Cardiac fibroblast (primary cell): ENCODE measurements around the gene CACHD1.

Experiments used
- DNase-seq, 2 donors: peaks; one replicate each; pipeline versions ENCODE4 v3.0.0 to v3.0.0-alpha.2; 2010; ENCODE audit warnings: low read depth in 2 of 2
- H3K4me3 ChIP-seq, 2 donors: replicated peaks in 1 of 2; 1 replicate in 1 of 2; 2 replicates in 1 of 2; pipeline ENCODE4 v1.5.1; 2011; ENCODE audit warnings: low read depth in 2 of 2, low read length in 2 of 2, mild to moderate bottlenecking in 2 of 2, moderate library complexity in 1 of 2
- CTCF ChIP-seq: IDR thresholded peaks from one replicate; pipeline ENCODE4 v1.5.1; 2011; ENCODE audit warnings: low read depth, mild to moderate bottlenecking, low read length, inconsistent platforms

Gene CACHD1

GRCh38 chr1:64499966-64500365 is 30.0 kb downstream of the CACHD1 start:
- no peak overlapping the region for H3K4me3 ChIP-seq
- no peak for TF ChIP-seq CTCF
- DNase-seq = no peak

DNA sequence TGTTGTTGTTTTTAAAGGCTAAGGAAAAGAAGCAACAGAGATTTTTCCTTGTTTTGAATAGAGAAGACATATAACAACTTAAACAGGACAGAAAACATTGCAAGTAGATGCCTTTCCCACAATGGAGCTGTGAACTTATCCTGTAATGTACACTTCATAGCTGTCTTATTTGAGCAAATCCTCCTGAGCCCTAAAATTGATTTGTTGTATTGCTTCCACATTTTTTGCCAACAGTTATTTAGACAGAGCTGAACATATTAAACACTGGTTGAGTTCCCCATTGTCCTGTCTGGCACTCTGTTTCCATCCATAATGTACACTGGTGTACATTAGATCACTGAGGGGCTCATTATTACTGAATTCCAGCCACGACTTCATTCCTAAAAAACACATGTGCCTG is 32.2 kb downstream of the CACHD1 start:
- TF ChIP-seq CTCF = no peak
- DNase-seq = no peak
- no peak overlapping the region for H3K4me3 ChIP-seq

GRCh38 chr1:64502931-64503330 is 33.0 kb downstream of the CACHD1 start:
- H3K4me3 ChIP-seq = no peak overlapping the region
- no peak for DNase-seq
- TF ChIP-seq CTCF = no peak

DNA sequence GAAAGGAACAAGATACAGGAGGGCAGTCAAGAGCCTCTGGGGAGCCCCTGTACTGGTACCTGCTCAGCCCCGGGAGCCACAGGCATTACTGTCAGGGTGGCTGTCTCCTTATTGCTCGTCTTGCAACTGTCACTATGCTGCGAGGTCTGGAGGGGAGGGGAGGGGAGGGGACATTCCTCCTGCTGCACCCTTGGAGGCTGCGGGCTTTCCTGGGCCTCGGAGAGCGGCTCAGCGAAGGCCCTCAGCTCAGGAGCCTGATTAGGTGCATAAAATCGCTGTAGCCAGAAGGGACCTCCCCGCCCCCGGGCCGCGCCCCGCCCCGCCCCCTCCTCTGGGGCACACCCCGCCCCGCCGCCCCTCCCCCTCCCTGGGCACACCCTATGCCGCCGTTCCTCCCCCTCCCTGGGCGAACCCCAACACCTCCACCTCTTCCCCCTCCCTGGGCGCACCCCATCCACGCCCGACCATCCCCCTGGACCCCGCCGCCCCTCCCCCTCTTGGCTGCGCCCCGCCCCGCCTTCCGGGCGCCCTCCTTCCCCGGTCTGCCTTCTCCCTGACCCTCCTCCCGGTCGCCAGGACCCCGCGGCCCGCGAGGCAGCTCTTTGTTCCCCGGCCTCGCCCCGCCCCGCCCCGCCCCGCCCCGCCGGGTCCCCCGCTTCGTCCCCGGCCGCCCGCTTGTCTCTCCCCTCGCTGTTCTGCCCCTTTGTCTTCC is 35.5 kb downstream of the CACHD1 start:
- no peak for DNase-seq
- no peak for TF ChIP-seq CTCF
- peak overlapping the region; percentile 26 to 54 for H3K4me3 ChIP-seq

DNA sequence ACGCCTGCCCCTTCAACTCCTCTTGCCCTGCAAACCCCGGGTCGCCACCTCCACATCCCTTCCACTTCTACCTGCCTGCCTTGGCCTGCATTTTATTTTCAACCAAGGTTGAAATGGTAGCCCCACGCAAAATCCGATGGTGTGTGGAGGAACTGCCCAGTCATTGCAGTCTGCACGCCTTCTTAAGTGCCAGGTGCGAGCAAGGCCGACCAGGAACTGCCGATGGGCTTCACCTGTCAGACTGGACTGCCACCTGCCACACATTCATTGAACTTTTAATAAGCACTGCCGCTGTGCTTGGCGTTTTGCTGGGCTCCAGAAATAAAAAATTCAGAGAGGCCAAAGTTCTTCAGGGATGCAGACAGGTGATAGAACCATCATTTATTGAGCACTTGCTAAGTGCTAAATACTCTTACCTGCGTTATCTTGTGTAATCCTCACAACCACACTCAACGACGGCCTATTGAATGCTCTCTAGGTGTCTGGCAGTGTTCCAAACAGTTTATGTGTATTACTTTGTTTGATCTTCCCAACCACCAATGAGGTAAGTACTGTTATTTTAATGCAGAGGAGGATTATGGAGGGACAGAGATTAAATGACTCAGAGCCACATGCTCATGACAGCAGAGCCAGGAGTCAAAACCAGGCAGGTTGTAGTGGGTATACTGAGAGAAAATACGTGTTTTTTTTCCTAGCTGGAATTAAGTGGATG is 36.2 kb downstream of the CACHD1 start:
- H3K4me3 ChIP-seq = peak overlapping the region; percentile 16 to 26
- DNase-seq = no peak
- TF ChIP-seq CTCF = no peak

DNA sequence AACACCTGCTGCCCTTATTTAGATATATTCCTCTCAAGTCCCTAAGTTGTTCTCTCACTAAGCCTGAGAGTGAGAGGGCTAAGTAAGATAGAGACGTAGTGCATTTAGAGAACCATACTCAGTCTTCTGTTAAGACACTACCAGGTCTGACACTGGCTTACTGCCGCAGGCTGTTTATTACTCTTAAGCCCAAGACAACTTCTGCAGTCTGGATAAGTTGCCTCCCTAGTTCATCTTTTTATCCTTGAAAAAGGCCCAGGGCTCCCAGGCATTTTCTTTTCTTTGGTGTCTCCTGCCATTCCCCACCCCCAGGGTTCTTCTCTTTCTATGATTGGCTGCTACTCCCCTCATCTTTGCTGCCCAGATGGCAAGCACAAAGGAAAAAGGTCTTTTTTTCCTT is 38.7 kb downstream of the CACHD1 start:
- DNase-seq = no peak
- H3K4me3 ChIP-seq = no peak overlapping the region
- TF ChIP-seq CTCF = no peak
